Measurements from ENCODE around the gene DCTPP1. TPM values are rescaled to one million over a fixed set of nuclear protein-coding genes. Genes with fewer than 3 reads are reported as not detected.

The DCTPP1 gene
- total and polyA plus RNA-seq, 9 of the 15 experiments (the other 6 are each of a cell fraction or from before 2014, with no cell fraction given) = 45.0 to 132 (median 80.6) TPM

DNA sequence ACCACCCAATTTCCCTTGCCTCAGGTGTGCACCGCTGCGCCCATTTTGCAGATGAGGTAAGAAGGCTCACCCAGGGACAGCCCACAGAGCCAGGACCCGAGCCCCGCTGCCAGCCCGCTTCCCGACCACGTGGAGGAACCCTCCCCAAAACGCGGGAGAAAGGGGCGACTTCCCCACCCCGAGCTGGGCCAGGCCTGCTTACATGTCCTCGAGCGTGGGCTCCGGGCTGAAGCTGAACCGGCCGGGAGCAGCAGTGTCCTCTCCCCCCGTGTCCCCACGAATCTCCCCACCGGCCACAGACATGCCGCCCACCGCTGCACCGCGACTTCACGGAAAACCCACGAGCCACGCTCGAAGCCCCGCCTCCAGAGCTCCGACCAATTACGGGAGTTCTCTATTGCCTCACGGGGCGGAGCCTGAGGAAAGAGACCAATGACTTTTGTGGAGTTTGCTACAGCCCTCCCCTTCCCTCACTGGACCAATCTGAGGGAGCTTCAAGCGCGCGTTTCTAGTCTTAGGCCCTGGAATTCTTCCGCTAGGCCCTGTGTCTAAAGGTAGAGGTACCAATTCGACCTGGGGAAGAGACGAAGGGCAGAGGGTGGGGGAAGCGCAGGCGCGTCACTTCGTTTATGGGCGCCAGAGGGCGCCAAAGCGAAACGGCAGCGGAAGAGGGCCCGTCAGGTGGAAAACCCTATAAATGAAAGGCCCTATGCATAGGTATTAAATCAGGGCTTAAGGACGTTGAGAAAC, at the start of gene DCTPP1 (continued):
- TF ChIP-seq, protein P1, sequence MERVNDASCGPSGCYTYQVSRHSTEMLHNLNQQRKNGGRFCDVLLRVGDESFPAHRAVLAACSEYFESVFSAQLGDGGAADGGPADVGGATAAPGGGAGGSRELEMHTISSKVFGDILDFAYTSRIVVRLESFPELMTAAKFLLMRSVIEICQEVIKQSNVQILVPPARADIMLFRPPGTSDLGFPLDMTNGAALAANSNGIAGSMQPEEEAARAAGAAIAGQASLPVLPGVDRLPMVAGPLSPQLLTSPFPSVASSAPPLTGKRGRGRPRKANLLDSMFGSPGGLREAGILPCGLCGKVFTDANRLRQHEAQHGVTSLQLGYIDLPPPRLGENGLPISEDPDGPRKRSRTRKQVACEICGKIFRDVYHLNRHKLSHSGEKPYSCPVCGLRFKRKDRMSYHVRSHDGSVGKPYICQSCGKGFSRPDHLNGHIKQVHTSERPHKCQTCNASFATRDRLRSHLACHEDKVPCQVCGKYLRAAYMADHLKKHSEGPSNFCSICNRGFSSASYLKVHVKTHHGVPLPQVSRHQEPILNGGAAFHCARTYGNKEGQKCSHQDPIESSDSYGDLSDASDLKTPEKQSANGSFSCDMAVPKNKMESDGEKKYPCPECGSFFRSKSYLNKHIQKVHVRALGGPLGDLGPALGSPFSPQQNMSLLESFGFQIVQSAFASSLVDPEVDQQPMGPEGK (CRISPR knock-in tag; IDR thresholded peaks at IDR 0.05; ENCODE audit: borderline replicate concordance) = no peak
- TF ChIP-seq, protein P2, sequence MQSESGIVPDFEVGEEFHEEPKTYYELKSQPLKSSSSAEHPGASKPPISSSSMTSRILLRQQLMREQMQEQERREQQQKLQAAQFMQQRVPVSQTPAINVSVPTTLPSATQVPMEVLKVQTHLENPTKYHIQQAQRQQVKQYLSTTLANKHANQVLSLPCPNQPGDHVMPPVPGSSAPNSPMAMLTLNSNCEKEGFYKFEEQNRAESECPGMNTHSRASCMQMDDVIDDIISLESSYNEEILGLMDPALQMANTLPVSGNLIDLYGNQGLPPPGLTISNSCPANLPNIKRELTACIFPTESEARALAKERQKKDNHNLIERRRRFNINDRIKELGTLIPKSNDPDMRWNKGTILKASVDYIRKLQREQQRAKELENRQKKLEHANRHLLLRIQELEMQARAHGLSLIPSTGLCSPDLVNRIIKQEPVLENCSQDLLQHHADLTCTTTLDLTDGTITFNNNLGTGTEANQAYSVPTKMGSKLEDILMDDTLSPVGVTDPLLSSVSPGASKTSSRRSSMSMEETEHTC (IDR thresholded peaks at IDR 0.05) = no peak
- TF ChIP-seq NONO (IDR thresholded peaks at IDR 0.05; ENCODE audit: low read depth in 2 of 2, low read length in 1 of 2) (no peak; a peak in 1 of 4 replicates), VEZF1 (CRISPR knock-in tag; IDR thresholded peaks at IDR 0.05) (peak; percentile 74), BRCA1 (IDR thresholded peaks at IDR 0.05) (no peak), BRCA1 (CRISPR knock-in tag; IDR thresholded peaks at IDR 0.05) (no peak), ZNF146 (CRISPR knock-in tag; IDR thresholded peaks at IDR 0.05; ENCODE audit: unreplicated experiment) (no peak), SREBF2 (CRISPR knock-in tag; IDR thresholded peaks at IDR 0.05) (no peak), ZBTB40 (IDR thresholded peaks at IDR 0.05) (no peak), ZBTB40 (CRISPR knock-in tag; IDR thresholded peaks at IDR 0.05) (no peak), ZBTB7A (IDR thresholded peaks at IDR 0.05; ENCODE audit: borderline replicate concordance, control insufficient read depth, low read depth, low read length) (peak; percentile 3; the same call in 1 of the 2 replicates), NR2C2 (CRISPR knock-in tag; IDR thresholded peaks at IDR 0.05) (peak; percentile 50; the same call in 1 of the 2 replicates), NR2C2 (tag; IDR thresholded peaks at IDR 0.05) (peak; percentile 88)

Data from K562 (cell line).